HG03097 (cell line): ENCODE results near the gene RNF133.
"Not testable (repeated sequence)": the region's sequence is repeated elsewhere in the genome, so short reads cannot be mapped to it uniquely, and the experiment has no call there.

Experiments used
- ATAC-seq: cut with Tn5 transposase; IDR thresholded peaks from one replicate; pipeline ENCODE4 v1.9.1; 2021; ENCODE audit not compliant: unreplicated experiment, low FRiP score

Gene RNF133

DNA sequence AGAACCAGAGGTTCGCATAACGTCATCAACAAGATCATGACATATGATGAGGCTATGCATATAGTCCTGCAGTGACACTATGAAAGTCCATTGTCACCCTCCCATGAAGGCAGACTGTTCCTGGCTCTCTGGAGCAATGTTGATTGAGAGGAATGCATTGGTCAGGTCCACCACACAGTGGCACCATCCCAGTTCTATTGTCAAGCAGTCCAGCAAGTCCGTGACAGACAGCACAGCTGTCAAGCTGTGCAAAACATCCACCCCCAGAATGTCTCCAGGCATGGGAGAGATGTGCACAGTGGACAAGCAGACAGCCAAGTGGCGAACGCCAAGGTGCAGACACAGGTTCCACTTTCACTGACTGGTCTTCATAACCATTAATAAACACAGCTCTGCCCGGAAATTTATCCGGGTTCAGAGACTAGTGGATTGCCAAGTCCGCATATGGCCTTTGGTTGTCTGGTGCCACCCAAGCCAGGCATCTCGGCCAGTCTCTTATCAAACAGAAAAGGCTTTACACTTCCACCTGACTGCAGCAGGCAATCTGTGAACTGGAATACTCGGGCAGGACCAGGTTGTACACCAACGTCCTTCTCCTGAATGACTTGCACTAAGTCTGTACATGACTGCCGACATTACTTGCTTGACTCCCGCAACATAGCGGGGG, 7.2 kb downstream of the RNF133 start:
- ATAC-seq: no peak

DNA sequence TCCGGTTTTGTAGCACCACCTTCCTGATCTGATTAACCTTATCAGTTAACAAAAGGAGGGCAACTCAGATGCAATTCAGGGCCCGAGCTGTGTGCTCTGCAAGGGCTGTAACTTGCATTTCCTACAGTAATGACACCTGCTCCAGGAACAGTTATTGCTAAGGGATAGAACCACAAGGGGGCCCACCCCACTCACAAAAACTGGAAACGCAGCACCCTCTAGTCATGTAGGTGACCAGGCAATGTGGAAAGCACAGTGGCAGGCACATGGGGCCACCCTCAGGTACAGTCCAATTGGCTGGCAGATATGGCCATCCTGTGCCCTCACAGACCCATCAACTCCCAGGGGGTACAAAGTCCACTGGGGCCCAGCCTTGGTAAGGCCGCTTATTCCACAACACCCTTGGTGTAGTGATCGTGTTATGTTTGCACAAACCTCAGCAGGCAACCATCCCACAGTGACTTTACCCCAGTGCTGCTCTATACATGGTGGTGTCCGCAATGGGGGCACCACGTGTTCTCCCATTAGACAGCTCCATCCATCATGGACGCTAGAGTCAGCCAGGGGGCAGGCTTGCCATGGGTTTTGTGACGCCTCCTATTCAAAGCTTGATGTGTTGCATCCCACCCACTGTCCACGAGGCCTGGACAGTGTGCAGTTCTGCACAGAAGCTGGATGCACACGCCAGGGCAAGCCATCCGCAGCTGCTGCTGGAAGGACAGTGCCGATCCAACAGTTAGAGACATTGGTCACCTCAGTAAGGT, 9.4 kb downstream of the RNF133 start:
- ATAC-seq: no peak

GRCh38 chr7:122688400-122688998, 10.4 kb downstream of the RNF133 start:
- no peak for ATAC-seq

DNA sequence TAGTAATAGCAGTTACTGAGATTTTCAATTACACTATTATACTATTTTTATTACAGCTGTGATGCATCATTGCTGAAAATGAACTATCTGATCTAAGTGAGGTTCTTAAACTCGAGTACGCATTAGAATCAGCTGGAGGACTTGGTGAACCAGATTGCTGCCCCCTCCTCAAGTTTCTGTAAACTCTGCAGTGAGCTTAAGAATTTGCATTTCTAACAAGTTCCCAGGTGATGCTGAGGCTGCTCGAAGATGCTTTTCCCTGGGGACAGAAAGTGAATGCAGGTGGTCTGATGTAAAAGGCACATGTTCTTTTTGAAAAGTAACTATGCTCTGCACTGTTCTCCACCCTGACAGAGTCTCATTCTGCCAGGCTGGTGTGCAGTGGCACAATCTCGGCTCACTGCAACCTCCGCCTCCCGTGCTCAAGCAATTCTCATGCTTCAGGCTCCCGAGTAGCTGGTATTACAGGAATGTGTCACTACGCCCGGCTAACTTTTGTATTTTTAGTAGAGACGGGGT, 12.5 kb downstream of the RNF133 start:
- ATAC-seq: no peak

DNA sequence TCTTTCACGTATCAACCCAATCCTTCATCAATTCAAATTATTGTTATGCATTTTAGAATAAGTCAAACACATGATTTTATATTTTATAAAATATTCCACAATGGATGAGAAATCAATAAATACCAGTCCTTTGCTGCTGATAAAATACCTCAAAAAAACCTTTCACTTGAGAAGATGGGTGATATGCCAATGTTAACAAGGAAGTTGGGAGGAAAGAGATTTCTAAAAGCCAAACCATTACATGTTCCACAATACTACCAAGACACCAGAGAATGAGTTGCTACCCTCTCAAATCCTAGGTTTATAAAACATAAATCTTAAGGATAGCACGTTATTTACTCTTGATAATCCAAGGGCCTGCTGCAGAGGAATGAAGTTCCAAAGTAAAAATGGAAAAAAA, 14.4 kb downstream of the RNF133 start:
- no peak for ATAC-seq

DNA sequence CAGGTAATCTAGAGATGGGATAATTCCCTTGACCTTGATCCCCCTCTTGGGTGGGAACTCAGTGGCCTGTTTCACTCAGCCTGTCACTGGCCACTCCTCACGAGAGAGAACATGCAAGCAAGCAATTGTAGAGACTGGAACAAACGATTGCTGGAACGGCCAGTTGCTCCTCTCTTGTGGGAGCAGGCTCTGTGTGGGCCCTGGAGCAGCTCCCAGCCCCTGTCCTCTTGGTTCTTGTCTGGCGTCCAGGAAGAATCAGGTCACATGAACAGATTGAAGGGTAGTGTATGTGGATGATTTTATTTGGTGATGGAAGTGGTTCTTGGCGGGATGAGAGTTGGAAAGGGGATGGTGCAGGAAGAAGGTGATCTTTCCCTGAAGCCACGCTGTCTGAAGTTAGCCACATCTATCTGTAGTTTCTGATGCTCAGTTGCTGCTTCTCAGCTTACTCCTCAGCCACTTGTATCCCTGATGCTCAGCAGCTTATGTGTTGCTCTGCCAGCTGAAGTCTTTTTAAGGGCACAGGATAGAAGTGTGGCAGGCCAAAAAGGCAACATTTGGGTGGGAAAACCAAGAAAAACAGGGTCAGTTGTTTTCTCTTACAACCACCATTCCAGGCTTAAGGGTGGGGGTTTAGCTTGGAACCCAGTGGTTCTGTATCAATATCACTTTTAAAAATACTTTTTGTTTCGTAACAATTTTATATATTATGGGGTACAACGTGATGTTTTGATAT, 15.9 kb downstream of the RNF133 start:
- no peak for ATAC-seq

DNA sequence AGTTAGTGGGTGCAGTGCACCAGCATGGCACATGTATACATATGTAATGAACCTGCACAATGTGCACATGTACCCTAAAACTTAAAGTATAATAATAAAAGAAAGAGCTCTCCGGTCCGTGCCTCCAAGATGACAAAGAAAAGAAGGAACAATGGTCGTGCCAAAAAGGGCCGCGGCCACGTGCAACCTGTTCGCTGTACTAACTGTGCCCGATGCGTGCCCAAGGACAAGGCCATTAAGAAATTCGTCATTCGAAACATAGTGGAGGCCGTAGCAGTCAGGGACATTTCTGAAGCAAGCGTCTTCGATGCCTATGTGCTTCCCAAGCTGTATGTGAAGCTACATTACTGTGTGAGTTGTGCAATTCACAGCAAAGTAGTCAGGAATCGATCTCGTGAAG, 17.7 kb downstream of the RNF133 start:
- not testable (repeated sequence) for ATAC-seq

GRCh38 chr7:122679813-122680212, 19.1 kb downstream of the RNF133 start:
- no peak for ATAC-seq

- not testable (repeated sequence) for ATAC-seq
Measured at GRCh38 chr7:122679269-122679709, 19.6 kb downstream of the RNF133 start.

- ATAC-seq: no peak
Measured at GRCh38 chr7:122677149-122677548, 21.8 kb downstream of the RNF133 start.

- no peak for ATAC-seq
Measured at GRCh38 chr7:122676466-122676865, 22.5 kb downstream of the RNF133 start.

- no peak for ATAC-seq
Measured at GRCh38 chr7:122675621-122676020, 23.3 kb downstream of the RNF133 start.

DNA sequence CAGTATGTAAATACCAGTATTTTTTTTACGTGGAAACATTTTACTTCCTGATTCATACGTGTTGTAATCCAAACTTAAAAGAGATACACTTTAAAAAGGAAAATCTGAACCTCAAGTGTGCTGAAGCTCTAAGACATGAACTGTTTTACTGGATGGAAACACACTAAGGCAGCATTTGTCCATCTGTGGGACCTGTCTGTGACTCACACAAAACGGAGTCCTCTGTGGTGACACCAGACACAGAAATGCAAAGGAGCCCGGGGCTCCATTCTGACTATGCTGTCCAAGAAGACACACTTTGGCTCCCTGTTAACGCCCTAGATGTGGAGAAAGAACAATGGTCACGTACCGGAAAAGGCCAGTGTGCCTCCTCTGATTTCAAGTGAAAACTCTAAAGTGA, 23.9 kb downstream of the RNF133 start:
- no peak for ATAC-seq

- no peak for ATAC-seq
Measured at GRCh38 chr7:122674502-122674901, 24.4 kb downstream of the RNF133 start.

DNA sequence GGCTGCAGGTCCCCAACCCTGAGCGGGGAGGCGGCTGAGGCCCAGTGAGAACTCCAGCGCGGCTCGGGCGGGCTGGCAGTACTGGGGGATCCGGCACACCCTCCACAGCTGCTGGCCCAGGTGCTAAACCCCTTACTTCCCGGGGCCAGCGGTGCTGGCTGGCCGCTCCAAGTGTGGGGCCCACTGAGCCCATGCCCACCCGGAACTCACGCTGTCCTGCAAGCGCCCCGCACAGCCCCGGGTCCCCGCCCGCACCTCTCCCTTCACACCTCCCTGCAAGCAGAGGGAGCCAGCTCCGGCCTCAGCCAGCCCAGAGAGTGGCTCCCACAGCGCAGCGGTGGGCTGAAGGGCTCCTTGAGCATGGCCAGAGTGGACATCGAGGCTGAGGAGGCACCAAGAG, 25.0 kb downstream of the RNF133 start:
- ATAC-seq: no peak

GRCh38 chr7:122672536-122672935, 26.4 kb downstream of the RNF133 start:
- ATAC-seq: no peak

DNA sequence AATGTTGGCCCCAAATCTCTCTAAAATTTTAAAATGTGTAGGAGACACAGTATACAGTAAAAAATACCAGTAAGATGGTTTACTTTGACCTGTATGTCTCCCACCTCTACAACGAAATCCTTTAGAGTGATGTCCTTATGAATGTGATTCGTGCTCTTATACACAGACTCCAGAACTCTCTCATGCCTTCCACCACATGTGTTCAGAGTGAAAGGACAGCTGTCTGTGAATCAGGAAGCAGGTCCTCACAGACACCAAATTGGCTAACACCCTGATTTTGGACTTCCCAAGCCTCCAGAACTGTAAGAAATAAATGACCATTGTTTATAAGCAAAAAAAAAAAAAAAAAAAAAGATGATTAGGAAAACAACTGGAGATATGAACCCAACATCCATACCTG, 35.2 kb downstream of the RNF133 start:
- no peak for ATAC-seq

- ATAC-seq: no peak
Measured at GRCh38 chr7:122658856-122659255, 40.1 kb downstream of the RNF133 start.

DNA sequence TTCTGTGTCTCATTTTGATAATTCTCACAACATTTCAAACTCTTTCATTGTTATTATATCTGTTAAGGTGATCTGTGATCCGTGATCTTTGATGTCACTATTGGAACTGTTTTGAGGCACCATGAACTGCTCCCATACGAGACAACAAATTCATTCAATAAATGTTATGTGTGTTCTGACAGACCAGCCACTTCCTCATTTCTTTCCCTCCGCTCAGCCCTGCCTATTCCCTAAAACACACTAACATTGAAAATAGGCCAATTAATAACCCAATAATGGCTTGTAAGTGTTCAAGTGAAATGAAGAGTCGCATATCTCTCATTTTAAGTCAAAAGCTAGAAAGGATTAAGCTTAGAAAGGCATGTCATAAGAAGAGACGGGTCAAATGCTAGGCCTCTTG, 45.2 kb downstream of the RNF133 start:
- no peak for ATAC-seq

- ATAC-seq: no peak
Measured at GRCh38 chr7:122652876-122653275, 46.0 kb downstream of the RNF133 start.

- no peak for ATAC-seq
Measured at GRCh38 chr7:122651451-122651850, 47.5 kb downstream of the RNF133 start.
